HFF-Myc (cell line): ENCODE data around the gene HPN.
A peak's percentile ranks its signal among the peaks of the same experiment; 100 is the strongest.

Source experiments
- DNase-seq: peaks from one replicate; pipeline ENCODE4 v3.0.0-alpha.2; 2011; ENCODE audit warnings: low read depth; ENCODE audit errors: extremely low read depth
- H3K4me3 ChIP-seq: replicated peaks from 2 replicates; pipeline ENCODE4 v1.5.1; 2011; ENCODE audit warnings: low read depth, mild to moderate bottlenecking, control low read depth, low read length
- TF ChIP-seq, protein P1 (sequence below): IDR thresholded peaks from 2 replicates; pipeline ENCODE4 v1.5.1; 2012; ENCODE audit warnings: mild to moderate bottlenecking, low read depth, low read length, control low read depth; ENCODE audit errors: missing control alignments

Gene HPN

GRCh38 chr19:35054626-35055025, 13.1 kb downstream of the HPN start:
- DNase-seq, result no peak
- TF ChIP-seq, protein P1, sequence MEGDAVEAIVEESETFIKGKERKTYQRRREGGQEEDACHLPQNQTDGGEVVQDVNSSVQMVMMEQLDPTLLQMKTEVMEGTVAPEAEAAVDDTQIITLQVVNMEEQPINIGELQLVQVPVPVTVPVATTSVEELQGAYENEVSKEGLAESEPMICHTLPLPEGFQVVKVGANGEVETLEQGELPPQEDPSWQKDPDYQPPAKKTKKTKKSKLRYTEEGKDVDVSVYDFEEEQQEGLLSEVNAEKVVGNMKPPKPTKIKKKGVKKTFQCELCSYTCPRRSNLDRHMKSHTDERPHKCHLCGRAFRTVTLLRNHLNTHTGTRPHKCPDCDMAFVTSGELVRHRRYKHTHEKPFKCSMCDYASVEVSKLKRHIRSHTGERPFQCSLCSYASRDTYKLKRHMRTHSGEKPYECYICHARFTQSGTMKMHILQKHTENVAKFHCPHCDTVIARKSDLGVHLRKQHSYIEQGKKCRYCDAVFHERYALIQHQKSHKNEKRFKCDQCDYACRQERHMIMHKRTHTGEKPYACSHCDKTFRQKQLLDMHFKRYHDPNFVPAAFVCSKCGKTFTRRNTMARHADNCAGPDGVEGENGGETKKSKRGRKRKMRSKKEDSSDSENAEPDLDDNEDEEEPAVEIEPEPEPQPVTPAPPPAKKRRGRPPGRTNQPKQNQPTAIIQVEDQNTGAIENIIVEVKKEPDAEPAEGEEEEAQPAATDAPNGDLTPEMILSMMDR, result no peak
- H3K4me3 ChIP-seq, result no peak overlapping the region

GRCh38 chr19:35055715-35056179, 14.2 kb downstream of the HPN start:
- H3K4me3 ChIP-seq, result no peak overlapping the region
- DNase-seq, result no peak
- TF ChIP-seq, protein P1, result peak; percentile 19

- no peak overlapping the region for H3K4me3 ChIP-seq
- TF ChIP-seq, protein P1, result no peak
Observed at GRCh38 chr19:35056513-35057063, 15.1 kb downstream of the HPN start.

GRCh38 chr19:35058370-35058769, 16.8 kb downstream of the HPN start:
- TF ChIP-seq, protein P1, result no peak
- no peak for DNase-seq
- H3K4me3 ChIP-seq, result no peak overlapping the region

More at GRCh38 chr19:35056513-35057063, 15.1 kb downstream of the HPN start:
- DNase-seq, result no peak

- no peak overlapping the region for H3K4me3 ChIP-seq
- no peak for DNase-seq
- TF ChIP-seq, protein P1, result no peak
Observed at GRCh38 chr19:35059006-35059798, 17.7 kb downstream of the HPN start.

GRCh38 chr19:35059799-35060091, 18.2 kb downstream of the HPN start:
- no peak for DNase-seq
- TF ChIP-seq, protein P1, result no peak
- no peak overlapping the region for H3K4me3 ChIP-seq
